ENCODE results near the gene ANKK1.

GRCh38 chr11:113426686-113427085 is 39.1 kb downstream of the ANKK1 start:
- TF ChIP-seq POLR2A (IDR thresholded peaks at IDR 0.05; ENCODE audit: low read depth, low read length) (no peak), POLR2AphosphoS5 (IDR thresholded peaks at IDR 0.05; ENCODE audit: low read depth, low read length) (no peak)
